Keratinocyte (primary cell): Measurements from ENCODE around the gene ZNF747. TPM values are rescaled to one million over a fixed set of nuclear protein-coding genes. Genes with fewer than 3 reads are reported as not detected.

Experiments
- DNase-seq: peaks from one replicate; pipeline ENCODE4 v3.0.0-alpha.2; 2011; ENCODE audit warnings: low read depth, missing footprints, low spot score
- FAIRE-seq: peaks from 2 replicates; lab custom pipeline; 2011; peaks lifted over from hg19 to GRCh38; lab: Jason Lieb, UNC
- H2AFZ ChIP-seq: 2 replicates; pipeline ENCODE4 v1.6.0; 2012; ENCODE audit warnings: low read length, control low read depth, inconsistent platforms; ENCODE audit not compliant: control insufficient read depth
- H3K27ac ChIP-seq: 2 replicates; pipeline ENCODE4 v1.5.1; 2011; ENCODE audit warnings: low read length; ENCODE audit not compliant: control insufficient read depth, insufficient read depth
- H3K27me3 ChIP-seq: 3 replicates; pipeline ENCODE4 v1.6.0; 2011; ENCODE audit warnings: low read length; ENCODE audit not compliant: control insufficient read depth, insufficient read depth; ENCODE audit errors: extremely low read depth
- H3K36me3 ChIP-seq, 2 experiments: 2 replicates in 1 of 2; 3 replicates in 1 of 2; pipeline ENCODE4 v1.5.1; 2011; ENCODE audit warnings: low read length in 2 of 2, mild to moderate bottlenecking in 1 of 2; ENCODE audit not compliant: control insufficient read depth in 2 of 2, insufficient read depth in 2 of 2; ENCODE audit errors: extremely low read depth in 1 of 2
- H3K4me1 ChIP-seq: 3 replicates; pipeline ENCODE4 v1.5.1; 2011; ENCODE audit warnings: low read length; ENCODE audit not compliant: control insufficient read depth, insufficient read depth; ENCODE audit errors: extremely low read depth
- H3K4me2 ChIP-seq: 3 replicates; pipeline ENCODE4 v1.6.0; 2011; ENCODE audit warnings: low read depth, low read length; ENCODE audit not compliant: control insufficient read depth, insufficient read depth; ENCODE audit errors: extremely low read depth
- H3K4me3 ChIP-seq, 3 experiments: fragments of 200-600 bp in 1 of 3; sonication (generic) in 1 of 3; 2 replicates in 2 of 3; 3 replicates in 1 of 3; pipeline ENCODE4 v1.5.1; 2011 to 2016; ENCODE audit warnings: low read length in 3 of 3, mild to moderate bottlenecking in 3 of 3, control low read depth in 2 of 3, inconsistent platforms in 1 of 3, low read depth in 1 of 3, mixed read lengths in 1 of 3, mixed run types in 1 of 3, moderate library complexity in 1 of 3; ENCODE audit not compliant: control insufficient read depth in 2 of 3, insufficient read depth in 2 of 3; ENCODE audit errors: extremely low read depth in 1 of 3
- H3K79me2 ChIP-seq: 2 replicates; pipeline ENCODE4 v1.6.0; 2012; ENCODE audit warnings: low read length; ENCODE audit not compliant: control insufficient read depth, insufficient read depth
- H3K9ac ChIP-seq: 3 replicates; pipeline ENCODE4 v1.6.0; 2011; ENCODE audit warnings: low read length; ENCODE audit not compliant: control insufficient read depth, insufficient read depth; ENCODE audit errors: extremely low read depth
- H3K9me1 ChIP-seq: 3 replicates; pipeline ENCODE4 v1.6.0; 2011; ENCODE audit warnings: low read length; ENCODE audit not compliant: control insufficient read depth, insufficient read depth; ENCODE audit errors: extremely low read depth
- H3K9me3 ChIP-seq: 2 replicates; pipeline ENCODE4 v1.5.1; 2012; ENCODE audit warnings: low read depth, low read length; ENCODE audit not compliant: control insufficient read depth
- H4K20me1 ChIP-seq: 3 replicates; pipeline ENCODE4 v1.6.0; 2011; ENCODE audit warnings: low read length; ENCODE audit not compliant: control insufficient read depth, insufficient read depth; ENCODE audit errors: extremely low read depth
- CTCF ChIP-seq, 3 experiments: IDR thresholded peaks in 1 of 3; conservative IDR thresholded peaks in 1 of 3; optimal IDR thresholded peaks in 1 of 3; 2 replicates in 2 of 3; 3 replicates in 1 of 3; pipeline versions ENCODE3 to v1.5.1; 2011; ENCODE audit warnings: low read length in 3 of 3, mild to moderate bottlenecking in 3 of 3, moderate library complexity in 2 of 3, control low read depth in 1 of 3, inconsistent platforms in 1 of 3; ENCODE audit not compliant: insufficient read depth in 2 of 3; ENCODE audit errors: extremely low read depth in 1 of 3
- EZH2 ChIP-seq: IDR thresholded peaks from one replicate; pipeline ENCODE4 v1.6.1; 2012; ENCODE audit warnings: inconsistent platforms, mild to moderate bottlenecking, low read length, moderate library complexity
- dilution Hi-C: fragments of 300-500 bp; cut with MboI; formaldehyde crosslinking; loops from one replicate; pipeline ENCODE4 v1.7.0; 2020; ENCODE audit warnings: low sequenced_read_pairs; ENCODE audit not compliant: extremely low pct_ligation_motif_present
- polyA plus RNA-seq, 5 experiments: library from polyadenylated mRNA; depleted of rRNA in 3 of 5; stranded (reverse) in 3 of 5; stranded (forward) in 1 of 5; unstranded in 1 of 5; fragments of >200 nt; gene quantifications; 1 replicate in 1 of 5; 2 replicates in 3 of 5; 3 replicates in 1 of 5; pipeline versions ENCODE4 v1.2.1 to v1.2.3, GENCODE V29; 2011 to 2012; ENCODE audit warnings: missing spikeins in 2 of 5, low read depth in 1 of 5, low replicate concordance in 1 of 5

The ZNF747 gene
- polyA plus RNA-seq, 1 donor (not counting 4 experiments of a cell fraction or from before 2014, with no cell fraction given), result 2.7 TPM

- H3K4me2 ChIP-seq, result no peak overlapping the region
- no peaks in the 10 kb centered on the region for H3K9me1 ChIP-seq
- H2AFZ ChIP-seq, result no peak overlapping the region
- H4K20me1 ChIP-seq, result no peaks in the 10 kb centered on the region
- H3K9ac ChIP-seq, result no peak overlapping the region
- H3K36me3 ChIP-seq, result no peaks in the 10 kb centered on the region
- peaks cover 14% of the 10 kb centered on the region for H3K4me1 ChIP-seq
- dilution Hi-C loops, result no loop called here
- no peak for DNase-seq
- H3K9me3 ChIP-seq, result no peaks in the 10 kb centered on the region
- TF ChIP-seq CTCF (optimal IDR thresholded peaks at IDR 0.05 in 1 of 3, IDR thresholded peaks at IDR 0.05 in 1 of 3, conservative IDR thresholded peaks at IDR 0.05 in 1 of 3; ENCODE audit: extremely low read depth in 1 of 3, insufficient read depth in 2 of 3, low read length in 3 of 3) (no peak), EZH2 (no peak)
- no peaks in the 10 kb centered on the region for H3K27me3 ChIP-seq
- no peaks in the 10 kb centered on the region for H3K79me2 ChIP-seq
- no peak for FAIRE-seq
- no peak overlapping the region for H3K4me3 ChIP-seq
- H3K27ac ChIP-seq, result no peak overlapping the region
Observed at GRCh38 chr16:30485818-30486436, 48.7 kb downstream of the ZNF747 start.

- DNase-seq (no peak), FAIRE-seq (no peak)
- Histone ChIP-seq H3K4me1 (peaks cover 8% of the 10 kb centered on the region), H3K4me2 (no peak overlapping the region), H3K79me2 (no peaks in the 10 kb centered on the region), H3K27ac (no peak overlapping the region), H4K20me1 (no peaks in the 10 kb centered on the region), H3K36me3 (no peaks in the 10 kb centered on the region), H3K4me3 (no peak overlapping the region), H3K9me1 (no peaks in the 10 kb centered on the region), H3K27me3 (no peaks in the 10 kb centered on the region), H3K9ac (no peak overlapping the region), H3K9me3 (no peaks in the 10 kb centered on the region), H2AFZ (no peak overlapping the region)
- dilution Hi-C loops, result no loop called here
- TF ChIP-seq EZH2, result no peak
Observed at GRCh38 chr16:30484887-30485286, 49.8 kb downstream of the ZNF747 start.

GRCh38 chr16:30482366-30482765 is 52.3 kb downstream of the ZNF747 start:
- Histone ChIP-seq H3K79me2 (no peaks in the 10 kb centered on the region), H3K4me1 (no peaks in the 10 kb centered on the region), H4K20me1 (no peaks in the 10 kb centered on the region), H3K9ac (no peak overlapping the region), H2AFZ (no peak overlapping the region), H3K27ac (no peak overlapping the region), H3K27me3 (no peaks in the 10 kb centered on the region), H3K4me3 (no peak overlapping the region), H3K36me3 (no peaks in the 10 kb centered on the region), H3K4me2 (no peak overlapping the region), H3K9me3 (no peaks in the 10 kb centered on the region), H3K9me1 (no peaks in the 10 kb centered on the region)
- dilution Hi-C loops, result no loop called here
- peak in 2 of 3 experiments; percentile 24 to 35 for TF ChIP-seq CTCF (optimal IDR thresholded peaks at IDR 0.05 in 1 of 3, IDR thresholded peaks at IDR 0.05 in 1 of 3, conservative IDR thresholded peaks at IDR 0.05 in 1 of 3; ENCODE audit: extremely low read depth in 1 of 3, insufficient read depth in 2 of 3, low read length in 3 of 3)
- TF ChIP-seq EZH2, result no peak
- FAIRE-seq (no peak), DNase-seq (no peak)
